ENCODE data around the gene TSEN34. TPM values are rescaled to one million over a fixed set of nuclear protein-coding genes. Genes with fewer than 3 reads are reported as not detected.
"Not testable (repeated sequence)": the region's sequence is repeated elsewhere in the genome, so short reads cannot be mapped to it uniquely, and the experiment has no call there.

Gene TSEN34
- polyA plus RNA-seq, 1 of the 3 experiments (the other 2 are of a cell fraction) = 82.1 TPM

DNA sequence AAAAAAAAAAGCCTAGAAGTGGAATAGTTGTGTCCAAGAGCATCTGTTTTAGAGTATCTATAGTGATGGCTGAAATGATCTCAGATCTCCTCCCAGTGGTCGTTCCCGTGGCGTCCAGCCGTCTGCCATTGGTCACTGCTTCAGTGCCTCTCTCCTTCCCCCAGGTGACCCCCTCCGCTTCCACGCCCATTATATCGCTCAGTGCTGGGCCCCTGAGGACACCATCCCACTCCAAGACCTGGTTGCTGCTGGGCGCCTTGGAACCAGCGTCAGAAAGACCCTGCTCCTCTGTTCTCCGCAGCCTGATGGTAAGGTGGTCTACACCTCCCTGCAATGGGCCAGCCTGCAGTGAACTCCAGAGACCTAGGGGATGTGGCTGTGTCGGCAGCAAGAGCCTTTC is 1.9 kb downstream of the TSEN34 start (continued):
- TF ChIP-seq, protein P1, sequence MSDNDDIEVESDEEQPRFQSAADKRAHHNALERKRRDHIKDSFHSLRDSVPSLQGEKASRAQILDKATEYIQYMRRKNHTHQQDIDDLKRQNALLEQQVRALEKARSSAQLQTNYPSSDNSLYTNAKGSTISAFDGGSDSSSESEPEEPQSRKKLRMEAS (IDR thresholded peaks at IDR 0.05; ENCODE audit: low read depth) = no peak
- no peak for TF ChIP-seq NFIC (IDR thresholded peaks at IDR 0.05; ENCODE audit: borderline replicate concordance)
- no peak for TF ChIP-seq ELF1 (IDR thresholded peaks at IDR 0.05)
- TF ChIP-seq NRF1 (IDR thresholded peaks at IDR 0.05; ENCODE audit: low read depth, low read length) = no peak
- TF ChIP-seq JUND (IDR thresholded peaks at IDR 0.05) = no peak

DNA sequence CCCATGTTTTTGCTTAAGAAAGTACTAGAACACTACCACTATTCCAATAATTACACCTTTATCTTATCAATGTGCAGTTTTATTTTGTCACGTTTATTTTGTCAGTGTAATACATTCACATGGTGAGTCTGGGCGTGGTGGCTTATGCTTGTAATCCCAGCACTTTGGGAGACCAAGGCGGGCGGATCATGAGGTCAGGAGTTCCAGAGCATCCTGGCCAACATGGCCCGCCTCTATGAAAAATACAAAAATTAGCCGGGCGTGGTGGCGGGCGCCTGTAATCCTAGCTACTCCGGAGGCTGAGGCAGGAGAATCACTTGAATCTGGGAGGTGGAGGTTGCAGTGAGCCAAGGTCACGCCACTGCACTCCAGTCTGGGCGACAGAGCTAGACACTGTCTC is 3.4 kb downstream of the TSEN34 start:
- H3K9ac ChIP-seq; H3K4me3 ChIP-seq (ENCODE audit: low read depth in 2 of 2, low read length in 1 of 2); H4K20me1 ChIP-seq (ENCODE audit: insufficient read depth); H3K9me3 ChIP-seq; H3K27me3 ChIP-seq (ENCODE audit: insufficient read depth); H3K4me1 ChIP-seq (ENCODE audit: control insufficient read depth in 1 of 2, insufficient read depth in 2 of 2, low read depth in 1 of 2, low read length in 1 of 2); H3F3A ChIP-seq (replicated peaks; ENCODE audit: insufficient read depth); H3K4me2 ChIP-seq; H3K9me2 ChIP-seq; H2AFZ ChIP-seq (ENCODE audit: low read depth); DNase-seq; POLR2A ChIA-PET; H3K27ac ChIP-seq (ENCODE audit: low read depth in 2 of 2, low read length in 1 of 2): not testable (repeated sequence)
- CTCF ChIA-PET = interaction anchor here (2.2 kb wide), 1 partner anchor 38 kb away, joined by 5 read pairs; no protein-coding TSS in a partner anchor
- Histone ChIP-seq H3K36me3 (replicated peaks in 1 of 2; ENCODE audit: control insufficient read depth in 1 of 2, insufficient read depth in 2 of 2, low read length in 1 of 2) (peaks cover 9 to 22% of the 10 kb centered on the region in 2 experiments), H3K79me2 (ENCODE audit: insufficient read depth) (peaks cover 35% of the 10 kb centered on the region)
- WGBS (ENCODE audit: low lambda C conversion rate) = 94% methylated on average over 12 of the region's 12 CpGs

DNA sequence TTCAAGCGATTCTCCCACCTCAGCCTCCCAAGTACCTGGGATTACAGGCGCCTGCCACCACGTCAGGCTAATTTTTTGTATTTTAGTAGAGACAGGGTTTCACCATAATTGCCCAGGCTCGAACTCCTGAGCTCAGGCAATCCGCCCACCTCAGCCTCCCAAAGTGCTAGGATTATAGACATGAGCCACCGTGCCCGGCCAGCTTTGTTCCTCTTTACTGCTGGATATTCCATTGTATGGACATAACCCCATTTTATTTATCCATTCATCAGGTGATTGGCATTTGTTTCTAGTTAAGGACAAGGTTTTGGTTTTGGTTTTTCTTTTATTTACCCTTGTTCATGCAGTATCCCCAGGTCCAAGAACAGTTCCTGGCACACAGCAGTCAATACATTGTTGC is 5.4 kb downstream of the TSEN34 start:
- no peak overlapping the region for H2AFZ ChIP-seq (ENCODE audit: low read depth)
- no peak overlapping the region for H3K9ac ChIP-seq
- no peak overlapping the region for H3K4me2 ChIP-seq
- H3K9me2 ChIP-seq = no peaks in the 10 kb centered on the region
- H3F3A ChIP-seq (replicated peaks; ENCODE audit: insufficient read depth) = peaks cover 3% of the 10 kb centered on the region
- ChIA-PET POLR2A (no interaction called here), CTCF (no interaction called here)
- no peak overlapping the region for H3K27ac ChIP-seq (ENCODE audit: low read depth in 2 of 2, low read length in 1 of 2)
- peaks cover 10 to 27% of the 10 kb centered on the region in 2 experiments for H3K36me3 ChIP-seq (replicated peaks in 1 of 2; ENCODE audit: control insufficient read depth in 1 of 2, insufficient read depth in 2 of 2, low read length in 1 of 2)
- no peak for TF ChIP-seq NRF1 (IDR thresholded peaks at IDR 0.05; ENCODE audit: low read depth, low read length)
- TF ChIP-seq EZH2phosphoT487 (IDR thresholded peaks at IDR 0.05; ENCODE audit: borderline replicate concordance, low read depth) = no peak
- no peak for TF ChIP-seq TCF12 (IDR thresholded peaks at IDR 0.05)
- no peak for TF ChIP-seq ELF1 (IDR thresholded peaks at IDR 0.05)
- TF ChIP-seq RXRA (IDR thresholded peaks at IDR 0.05; ENCODE audit: borderline replicate concordance, low read depth) = no peak
- TF ChIP-seq, protein P2, sequence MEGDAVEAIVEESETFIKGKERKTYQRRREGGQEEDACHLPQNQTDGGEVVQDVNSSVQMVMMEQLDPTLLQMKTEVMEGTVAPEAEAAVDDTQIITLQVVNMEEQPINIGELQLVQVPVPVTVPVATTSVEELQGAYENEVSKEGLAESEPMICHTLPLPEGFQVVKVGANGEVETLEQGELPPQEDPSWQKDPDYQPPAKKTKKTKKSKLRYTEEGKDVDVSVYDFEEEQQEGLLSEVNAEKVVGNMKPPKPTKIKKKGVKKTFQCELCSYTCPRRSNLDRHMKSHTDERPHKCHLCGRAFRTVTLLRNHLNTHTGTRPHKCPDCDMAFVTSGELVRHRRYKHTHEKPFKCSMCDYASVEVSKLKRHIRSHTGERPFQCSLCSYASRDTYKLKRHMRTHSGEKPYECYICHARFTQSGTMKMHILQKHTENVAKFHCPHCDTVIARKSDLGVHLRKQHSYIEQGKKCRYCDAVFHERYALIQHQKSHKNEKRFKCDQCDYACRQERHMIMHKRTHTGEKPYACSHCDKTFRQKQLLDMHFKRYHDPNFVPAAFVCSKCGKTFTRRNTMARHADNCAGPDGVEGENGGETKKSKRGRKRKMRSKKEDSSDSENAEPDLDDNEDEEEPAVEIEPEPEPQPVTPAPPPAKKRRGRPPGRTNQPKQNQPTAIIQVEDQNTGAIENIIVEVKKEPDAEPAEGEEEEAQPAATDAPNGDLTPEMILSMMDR (IDR thresholded peaks at IDR 0.05) = no peak
- WGBS (ENCODE audit: low lambda C conversion rate) = 97% methylated on average over 7 of the region's 7 CpGs
- no peak for DNase-seq
- no peaks in the 10 kb centered on the region for H3K9me3 ChIP-seq
- H3K79me2 ChIP-seq (ENCODE audit: insufficient read depth) = peaks cover 42% of the 10 kb centered on the region
- no peaks in the 10 kb centered on the region for H3K27me3 ChIP-seq (ENCODE audit: insufficient read depth)
- H3K4me3 ChIP-seq (ENCODE audit: low read depth in 2 of 2, low read length in 1 of 2) = no peak overlapping the region
- peaks cover 6% of the 10 kb centered on the region for H4K20me1 ChIP-seq (ENCODE audit: insufficient read depth)
- peaks cover 1 to 11% of the 10 kb centered on the region in 2 experiments; a peak in 2 of 4 replicates for H3K4me1 ChIP-seq (ENCODE audit: control insufficient read depth in 1 of 2, insufficient read depth in 2 of 2, low read depth in 1 of 2, low read length in 1 of 2)

DNA sequence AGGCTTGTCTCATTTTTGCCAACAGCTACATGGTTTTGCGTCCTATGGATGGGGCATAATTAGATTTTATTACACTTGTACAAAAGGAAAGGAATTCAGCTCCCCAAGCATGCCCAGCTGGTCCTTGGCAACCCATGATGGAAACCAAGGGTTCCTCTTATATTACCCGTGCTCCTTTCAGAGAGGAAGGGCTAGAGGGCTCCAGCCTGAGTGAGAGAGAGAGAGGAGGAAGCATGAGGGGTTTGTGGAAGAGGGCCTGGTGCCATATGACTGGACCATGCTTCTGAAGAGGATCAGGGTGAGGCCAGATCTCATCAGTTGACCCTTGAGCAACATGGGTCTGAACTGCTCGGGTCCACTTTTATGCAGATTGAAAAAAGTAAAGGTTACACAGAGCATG is 6.0 kb downstream of the TSEN34 start:
- no peaks in the 10 kb centered on the region for H3K9me2 ChIP-seq
- peaks cover 3% of the 10 kb centered on the region for H3F3A ChIP-seq (replicated peaks; ENCODE audit: insufficient read depth)
- peaks cover 42% of the 10 kb centered on the region for H3K79me2 ChIP-seq (ENCODE audit: insufficient read depth)
- H3K9ac ChIP-seq = no peak overlapping the region
- DNase-seq = no peak
- POLR2A ChIA-PET = no interaction called here
- H3K36me3 ChIP-seq (replicated peaks in 1 of 2; ENCODE audit: control insufficient read depth in 1 of 2, insufficient read depth in 2 of 2, low read length in 1 of 2) = peaks cover 16 to 33% of the 10 kb centered on the region in 2 experiments
- peaks cover 7 to 12% of the 10 kb centered on the region in 2 experiments; a peak in 3 of 4 replicates for H3K4me1 ChIP-seq (ENCODE audit: control insufficient read depth in 1 of 2, insufficient read depth in 2 of 2, low read depth in 1 of 2, low read length in 1 of 2)
- CTCF ChIA-PET = no interaction called here
- no peak overlapping the region for H2AFZ ChIP-seq (ENCODE audit: low read depth)
- H3K9me3 ChIP-seq = no peaks in the 10 kb centered on the region
- H4K20me1 ChIP-seq (ENCODE audit: insufficient read depth) = peaks cover 12% of the 10 kb centered on the region
- H3K27me3 ChIP-seq (ENCODE audit: insufficient read depth) = no peaks in the 10 kb centered on the region
- WGBS (ENCODE audit: low lambda C conversion rate) = 90% methylated on average over 3 of the region's 3 CpGs
- H3K27ac ChIP-seq (ENCODE audit: low read depth in 2 of 2, low read length in 1 of 2) = no peak overlapping the region
- no peak overlapping the region for H3K4me2 ChIP-seq
- H3K4me3 ChIP-seq (ENCODE audit: low read depth in 2 of 2, low read length in 1 of 2) = no peak overlapping the region
- no peak for TF ChIP-seq RXRA (IDR thresholded peaks at IDR 0.05; ENCODE audit: borderline replicate concordance, low read depth)
- TF ChIP-seq FOXJ3 (CRISPR knock-in tag; IDR thresholded peaks at IDR 0.05) = no peak
- no peak for TF ChIP-seq SMC3 (IDR thresholded peaks at IDR 0.05; ENCODE audit: low read depth, low read length)
- TF ChIP-seq RCOR1 (IDR thresholded peaks at IDR 0.05; ENCODE audit: low read length) = no peak
- TF ChIP-seq, protein P3, sequence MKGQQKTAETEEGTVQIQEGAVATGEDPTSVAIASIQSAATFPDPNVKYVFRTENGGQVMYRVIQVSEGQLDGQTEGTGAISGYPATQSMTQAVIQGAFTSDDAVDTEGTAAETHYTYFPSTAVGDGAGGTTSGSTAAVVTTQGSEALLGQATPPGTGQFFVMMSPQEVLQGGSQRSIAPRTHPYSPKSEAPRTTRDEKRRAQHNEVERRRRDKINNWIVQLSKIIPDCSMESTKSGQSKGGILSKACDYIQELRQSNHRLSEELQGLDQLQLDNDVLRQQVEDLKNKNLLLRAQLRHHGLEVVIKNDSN (IDR thresholded peaks at IDR 0.05; ENCODE audit: borderline replicate concordance, low read depth) = no peak
- no peak for TF ChIP-seq NRF1 (IDR thresholded peaks at IDR 0.05; ENCODE audit: low read depth, low read length)
- TF ChIP-seq EZH2phosphoT487 (IDR thresholded peaks at IDR 0.05; ENCODE audit: borderline replicate concordance, low read depth) = no peak
- TF ChIP-seq, protein P1 (IDR thresholded peaks at IDR 0.05; ENCODE audit: low read depth) = no peak
- no peak for TF ChIP-seq FOXM1 (IDR thresholded peaks at IDR 0.05; ENCODE audit: low read depth)
- no peak for TF ChIP-seq GATA2 (CRISPR knock-in tag; IDR thresholded peaks at IDR 0.05)
- TF ChIP-seq, protein P4, sequence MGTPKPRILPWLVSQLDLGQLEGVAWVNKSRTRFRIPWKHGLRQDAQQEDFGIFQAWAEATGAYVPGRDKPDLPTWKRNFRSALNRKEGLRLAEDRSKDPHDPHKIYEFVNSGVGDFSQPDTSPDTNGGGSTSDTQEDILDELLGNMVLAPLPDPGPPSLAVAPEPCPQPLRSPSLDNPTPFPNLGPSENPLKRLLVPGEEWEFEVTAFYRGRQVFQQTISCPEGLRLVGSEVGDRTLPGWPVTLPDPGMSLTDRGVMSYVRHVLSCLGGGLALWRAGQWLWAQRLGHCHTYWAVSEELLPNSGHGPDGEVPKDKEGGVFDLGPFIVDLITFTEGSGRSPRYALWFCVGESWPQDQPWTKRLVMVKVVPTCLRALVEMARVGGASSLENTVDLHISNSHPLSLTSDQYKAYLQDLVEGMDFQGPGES (IDR thresholded peaks at IDR 0.05; ENCODE audit: low read depth, low read length) = no peak
